ENCODE results near the gene DAB1.

The DAB1 gene

GRCh38 chr1:57142169-57142568 lies 281.7 kb downstream of the DAB1 start:
- no peaks in the 10 kb centered on the region for H3K27me3 ChIP-seq (ENCODE audit: insufficient read depth, low read length)
- H4K20me1 ChIP-seq (ENCODE audit: insufficient read depth, low read length), result no peaks in the 10 kb centered on the region
- no peaks in the 10 kb centered on the region for H3F3A ChIP-seq (ENCODE audit: insufficient read depth, low read length)
- H3K9ac ChIP-seq (ENCODE audit: low read length), result no peak overlapping the region
- H3K36me3 ChIP-seq (ENCODE audit: insufficient read depth, low read length), result no peaks in the 10 kb centered on the region
- H3K27ac ChIP-seq (ENCODE audit: low read depth, low read length, poor library complexity, severe bottlenecking), result no peak overlapping the region
- H3K79me2 ChIP-seq (ENCODE audit: insufficient read depth, low read length), result no peaks in the 10 kb centered on the region
- no peaks in the 10 kb centered on the region for H3K4me1 ChIP-seq (ENCODE audit: insufficient read depth, low read length, severe bottlenecking)
- no peaks in the 10 kb centered on the region for H3K9me3 ChIP-seq (ENCODE audit: low read length)
- no peaks in the 10 kb centered on the region for H3K9me2 ChIP-seq (ENCODE audit: low read depth, low read length)
- no peak overlapping the region for H3K4me2 ChIP-seq (ENCODE audit: low read length)
- TF ChIP-seq CTCF (IDR thresholded peaks at IDR 0.05; ENCODE audit: low read length) (no peak), EZH2 (IDR thresholded peaks at IDR 0.05; ENCODE audit: borderline replicate concordance, low read length) (no peak)
- H2AFZ ChIP-seq (ENCODE audit: low read length), result no peak overlapping the region
- H3K4me3 ChIP-seq (ENCODE audit: low read depth, low read length, poor library complexity, severe bottlenecking), result no peak overlapping the region

- H3F3A ChIP-seq (ENCODE audit: insufficient read depth, low read length), result no peaks in the 10 kb centered on the region
- H4K20me1 ChIP-seq (ENCODE audit: insufficient read depth, low read length), result no peaks in the 10 kb centered on the region
- no peak overlapping the region for H3K4me3 ChIP-seq (ENCODE audit: low read depth, low read length, poor library complexity, severe bottlenecking)
- H3K27ac ChIP-seq (ENCODE audit: low read depth, low read length, poor library complexity, severe bottlenecking), result no peak overlapping the region
- H3K36me3 ChIP-seq (ENCODE audit: insufficient read depth, low read length), result no peaks in the 10 kb centered on the region
- H3K4me1 ChIP-seq (ENCODE audit: insufficient read depth, low read length, severe bottlenecking), result no peaks in the 10 kb centered on the region
- no peaks in the 10 kb centered on the region for H3K9me3 ChIP-seq (ENCODE audit: low read length)
- H3K79me2 ChIP-seq (ENCODE audit: insufficient read depth, low read length), result no peaks in the 10 kb centered on the region
- no peak for TF ChIP-seq CTCF (IDR thresholded peaks at IDR 0.05; ENCODE audit: low read length)
- TF ChIP-seq EZH2 (IDR thresholded peaks at IDR 0.05; ENCODE audit: borderline replicate concordance, low read length), result no peak
- no peak overlapping the region for H2AFZ ChIP-seq (ENCODE audit: low read length)
- no peaks in the 10 kb centered on the region for H3K27me3 ChIP-seq (ENCODE audit: insufficient read depth, low read length)
- H3K9me2 ChIP-seq (ENCODE audit: low read depth, low read length), result no peaks in the 10 kb centered on the region
- no peak overlapping the region for H3K4me2 ChIP-seq (ENCODE audit: low read length)
- H3K9ac ChIP-seq (ENCODE audit: low read length), result no peak overlapping the region
Measured at GRCh38 chr1:57138432-57139078, 285.3 kb downstream of the DAB1 start.

GRCh38 chr1:57137980-57138379 lies 285.9 kb downstream of the DAB1 start:
- Histone ChIP-seq H3K9me3 (ENCODE audit: low read length) (no peaks in the 10 kb centered on the region), H3K4me2 (ENCODE audit: low read length) (no peak overlapping the region), H3K4me3 (ENCODE audit: low read depth, low read length, poor library complexity, severe bottlenecking) (no peak overlapping the region), H3K9me2 (ENCODE audit: low read depth, low read length) (no peaks in the 10 kb centered on the region), H2AFZ (ENCODE audit: low read length) (no peak overlapping the region), H3K4me1 (ENCODE audit: insufficient read depth, low read length, severe bottlenecking) (no peaks in the 10 kb centered on the region), H4K20me1 (ENCODE audit: insufficient read depth, low read length) (no peaks in the 10 kb centered on the region), H3F3A (ENCODE audit: insufficient read depth, low read length) (no peaks in the 10 kb centered on the region), H3K79me2 (ENCODE audit: insufficient read depth, low read length) (no peaks in the 10 kb centered on the region), H3K27me3 (ENCODE audit: insufficient read depth, low read length) (no peaks in the 10 kb centered on the region), H3K9ac (ENCODE audit: low read length) (no peak overlapping the region), H3K27ac (ENCODE audit: low read depth, low read length, poor library complexity, severe bottlenecking) (no peak overlapping the region), H3K36me3 (ENCODE audit: insufficient read depth, low read length) (no peaks in the 10 kb centered on the region)
- TF ChIP-seq CTCF (IDR thresholded peaks at IDR 0.05; ENCODE audit: low read length) (no peak), EZH2 (IDR thresholded peaks at IDR 0.05; ENCODE audit: borderline replicate concordance, low read length) (no peak)

Measured in OCI-LY1 (cell line).